Measurements from ENCODE around the gene HFM1. TPM values are rescaled to one million over a fixed set of nuclear protein-coding genes. Genes with fewer than 3 reads are reported as not detected.

Gene HFM1
- total and polyA plus RNA-seq, 2 donors (not counting 1 experiment from before 2014, with no cell fraction given): 0.23 to 0.83 TPM

GRCh38 chr1:91283421-91283726, 121.3 kb downstream of the HFM1 start:
- H3K4me3 ChIP-seq (replicated peaks in 1 of 4; ENCODE audit: control extremely low read depth in 1 of 4, insufficient read depth in 1 of 4, low read depth in 3 of 4, low read length in 4 of 4): no peak overlapping the region
- no peak overlapping the region for H2AFZ ChIP-seq (ENCODE audit: low read length)
- H3K4me2 ChIP-seq (ENCODE audit: extremely low read depth, insufficient read depth, low read length): no peak overlapping the region
- DNase-seq (ENCODE audit: low read depth in 2 of 2): no peak
- no peaks in the 10 kb centered on the region for H3K79me2 ChIP-seq (ENCODE audit: control insufficient read depth, insufficient read depth, low read length)
- H3K9ac ChIP-seq (ENCODE audit: insufficient read depth, low read length): no peak overlapping the region
- H3K27me3 ChIP-seq (ENCODE audit: control insufficient read depth, insufficient read depth, low read length): no peaks in the 10 kb centered on the region
- H3K9me3 ChIP-seq (ENCODE audit: control insufficient read depth, insufficient read depth, low read depth, low read length): no peaks in the 10 kb centered on the region
- no peaks in the 10 kb centered on the region for H3K4me1 ChIP-seq (ENCODE audit: control insufficient read depth, extremely low read depth, insufficient read depth, low read length)
- no peaks in the 10 kb centered on the region for H3K36me3 ChIP-seq (ENCODE audit: control insufficient read depth, insufficient read depth, low read length)
- no peaks in the 10 kb centered on the region for H4K20me1 ChIP-seq (ENCODE audit: control insufficient read depth, extremely low read depth, insufficient read depth, low read length)
- TF ChIP-seq CTCF (conservative IDR thresholded peaks at IDR 0.05 in 1 of 2, IDR thresholded peaks at IDR 0.05 in 1 of 2; ENCODE audit: low read depth in 1 of 2, low read length in 2 of 2) (no peak), EZH2 (IDR thresholded peaks at IDR 0.05; ENCODE audit: low read length, missing control alignments) (no peak)
- no peak overlapping the region for H3K27ac ChIP-seq (ENCODE audit: insufficient read depth, low read length)

- Histone ChIP-seq H3K9me3 (ENCODE audit: control insufficient read depth, insufficient read depth, low read depth, low read length) (no peaks in the 10 kb centered on the region), H3K27ac (ENCODE audit: insufficient read depth, low read length) (no peak overlapping the region), H2AFZ (ENCODE audit: low read length) (no peak overlapping the region), H3K27me3 (ENCODE audit: control insufficient read depth, insufficient read depth, low read length) (no peaks in the 10 kb centered on the region), H3K36me3 (ENCODE audit: control insufficient read depth, insufficient read depth, low read length) (no peaks in the 10 kb centered on the region), H3K4me3 (replicated peaks in 1 of 4; ENCODE audit: control extremely low read depth in 1 of 4, insufficient read depth in 1 of 4, low read depth in 3 of 4, low read length in 4 of 4) (no peak overlapping the region), H3K79me2 (ENCODE audit: control insufficient read depth, insufficient read depth, low read length) (no peaks in the 10 kb centered on the region), H3K4me1 (ENCODE audit: control insufficient read depth, extremely low read depth, insufficient read depth, low read length) (no peaks in the 10 kb centered on the region), H3K4me2 (ENCODE audit: extremely low read depth, insufficient read depth, low read length) (peak overlapping the region; percentile 30), H3K9ac (ENCODE audit: insufficient read depth, low read length) (no peak overlapping the region), H4K20me1 (ENCODE audit: control insufficient read depth, extremely low read depth, insufficient read depth, low read length) (no peaks in the 10 kb centered on the region)
- DNase-seq (ENCODE audit: low read depth in 2 of 2): peak; percentile 63 to 85
- TF ChIP-seq CTCF (conservative IDR thresholded peaks at IDR 0.05 in 1 of 2, IDR thresholded peaks at IDR 0.05 in 1 of 2; ENCODE audit: low read depth in 1 of 2, low read length in 2 of 2) (peak; percentile 73 to 84), EZH2 (IDR thresholded peaks at IDR 0.05; ENCODE audit: low read length, missing control alignments) (no peak)
Observed at GRCh38 chr1:91282695-91283420, 121.8 kb downstream of the HFM1 start.

- no peak overlapping the region for H3K4me3 ChIP-seq (replicated peaks in 1 of 4; ENCODE audit: control extremely low read depth in 1 of 4, insufficient read depth in 1 of 4, low read depth in 3 of 4, low read length in 4 of 4)
- no peak overlapping the region for H3K9ac ChIP-seq (ENCODE audit: insufficient read depth, low read length)
- no peaks in the 10 kb centered on the region for H3K27me3 ChIP-seq (ENCODE audit: control insufficient read depth, insufficient read depth, low read length)
- no peak overlapping the region for H2AFZ ChIP-seq (ENCODE audit: low read length)
- no peaks in the 10 kb centered on the region for H3K9me3 ChIP-seq (ENCODE audit: control insufficient read depth, insufficient read depth, low read depth, low read length)
- no peaks in the 10 kb centered on the region for H3K79me2 ChIP-seq (ENCODE audit: control insufficient read depth, insufficient read depth, low read length)
- H3K4me2 ChIP-seq (ENCODE audit: extremely low read depth, insufficient read depth, low read length): no peak overlapping the region
- no peaks in the 10 kb centered on the region for H3K4me1 ChIP-seq (ENCODE audit: control insufficient read depth, extremely low read depth, insufficient read depth, low read length)
- H3K36me3 ChIP-seq (ENCODE audit: control insufficient read depth, insufficient read depth, low read length): no peaks in the 10 kb centered on the region
- H3K27ac ChIP-seq (ENCODE audit: insufficient read depth, low read length): no peak overlapping the region
- no peaks in the 10 kb centered on the region for H4K20me1 ChIP-seq (ENCODE audit: control insufficient read depth, extremely low read depth, insufficient read depth, low read length)
- DNase-seq (ENCODE audit: low read depth in 2 of 2): no peak
- no peak for TF ChIP-seq EZH2 (IDR thresholded peaks at IDR 0.05; ENCODE audit: low read length, missing control alignments)
- TF ChIP-seq CTCF (conservative IDR thresholded peaks at IDR 0.05 in 1 of 2, IDR thresholded peaks at IDR 0.05 in 1 of 2; ENCODE audit: low read depth in 1 of 2, low read length in 2 of 2): no peak
Observed at GRCh38 chr1:91281782-91282181, 122.9 kb downstream of the HFM1 start.
